ENCODE measurements around the gene DDIT3.
A peak's percentile ranks its signal among the peaks of the same experiment; 100 is the strongest.
"Not testable (repeated sequence)": the region's sequence is repeated elsewhere in the genome, so short reads cannot be mapped to it uniquely, and the experiment has no call there.

The DDIT3 gene

GRCh38 chr12:57520053-57520818 is at the start of gene DDIT3:
Gene DDIT3 (minus strand): TSS chr12:57520514. CDS start chr12:57517406, 3,108 bp downstream.
- peak; percentile 94 for DNase-seq

GRCh38 chr12:57569858-57570257 is 49.5 kb upstream of the DDIT3 start:
- DNase-seq: no peak

DNA sequence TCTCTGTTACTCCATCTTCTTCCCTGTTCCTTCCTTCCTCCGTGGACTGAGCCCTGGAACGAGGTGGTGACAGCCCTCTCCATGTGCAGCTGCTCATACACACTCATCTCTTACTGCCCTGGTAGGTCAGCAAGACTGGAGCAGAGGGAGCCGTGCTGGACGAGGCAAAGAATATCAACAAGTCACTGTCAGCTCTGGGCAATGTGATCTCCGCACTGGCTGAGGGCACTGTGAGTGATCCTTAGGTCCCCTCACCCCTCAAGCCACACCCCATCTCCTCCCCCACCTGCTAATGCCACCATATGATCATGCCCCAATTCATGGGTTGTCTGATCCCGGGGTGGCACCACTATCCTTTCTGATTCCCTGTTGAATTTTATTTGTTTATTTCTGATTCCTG is 48.5 kb upstream of the DDIT3 start:
- no peak for DNase-seq

GRCh38 chr12:57564178-57564740 is 43.9 kb upstream of the DDIT3 start:
- DNase-seq: no peak

DNA sequence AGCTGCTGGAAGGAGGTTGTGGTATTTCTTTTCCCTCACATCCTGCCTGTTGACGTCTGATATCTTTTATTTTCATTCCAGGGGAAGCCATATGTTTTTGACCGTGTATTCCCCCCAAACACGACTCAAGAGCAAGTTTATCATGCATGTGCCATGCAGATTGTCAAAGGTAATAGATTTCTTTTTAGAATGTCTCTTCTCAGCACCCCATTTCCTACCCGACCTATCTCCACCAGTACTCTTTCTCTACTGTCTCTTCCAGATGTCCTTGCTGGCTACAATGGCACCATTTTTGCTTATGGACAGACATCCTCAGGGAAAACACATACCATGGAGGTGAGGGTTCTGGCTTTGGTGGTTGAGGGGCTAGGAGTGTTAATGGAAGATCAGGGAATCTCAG is 43.0 kb upstream of the DDIT3 start:
- no peak for DNase-seq

DNA sequence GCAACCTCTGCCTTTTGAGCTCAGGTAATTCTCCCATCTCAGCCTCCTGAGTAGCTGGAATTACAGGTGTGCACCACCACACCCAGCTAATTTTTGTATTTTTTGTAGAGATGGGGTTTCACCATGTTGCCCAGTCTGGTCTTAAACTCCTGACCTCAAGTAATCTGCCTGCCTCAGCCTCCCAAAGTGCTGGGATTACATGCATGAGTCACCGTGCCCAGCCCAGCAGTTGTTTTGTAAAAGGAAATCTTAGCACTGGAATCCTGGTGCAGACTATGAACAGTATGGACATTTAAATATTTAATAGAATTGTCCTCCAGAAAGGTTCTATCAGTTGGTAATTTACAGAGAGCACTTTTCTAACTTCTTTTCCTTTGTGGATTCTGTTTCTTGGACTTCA is 40.8 kb upstream of the DDIT3 start:
- not testable (repeated sequence) for DNase-seq

- DNase-seq: no peak
Observed at GRCh38 chr12:57560516-57560915, 40.2 kb upstream of the DDIT3 start.

DNA sequence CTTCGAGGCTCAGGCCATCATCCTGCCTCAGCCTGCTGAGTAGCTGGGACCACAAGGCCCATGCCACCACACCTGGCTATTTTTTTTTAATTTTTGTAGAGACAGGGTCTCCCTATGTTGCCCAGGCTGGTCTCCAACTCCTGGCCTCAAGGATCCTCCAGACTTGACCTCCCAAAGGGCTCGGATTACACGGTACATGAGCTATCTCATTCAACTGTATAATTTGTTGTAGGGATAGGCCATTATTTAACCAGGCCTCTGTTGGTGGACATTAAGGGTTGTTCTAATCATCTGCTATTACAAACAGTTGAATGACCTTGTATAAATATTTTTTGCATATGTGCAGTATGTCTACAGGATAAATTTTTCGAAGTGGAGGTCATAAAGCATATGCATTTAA is 38.5 kb upstream of the DDIT3 start:
- DNase-seq: no peak

- DNase-seq: no peak
Observed at GRCh38 chr12:57554897-57555296, 34.6 kb upstream of the DDIT3 start.

- no peak for DNase-seq
Observed at GRCh38 chr12:57554453-57554852, 34.1 kb upstream of the DDIT3 start.

GRCh38 chr12:57553343-57554202 is 33.3 kb upstream of the DDIT3 start:
- DNase-seq: no peak

- no peak for DNase-seq
Observed at GRCh38 chr12:57552835-57553313, 32.6 kb upstream of the DDIT3 start.

GRCh38 chr12:57552306-57552651 is 32.0 kb upstream of the DDIT3 start:
- DNase-seq: no peak

- no peak for DNase-seq
Observed at GRCh38 chr12:57551637-57552305, 31.5 kb upstream of the DDIT3 start.

GRCh38 chr12:57550641-57551549 is 30.6 kb upstream of the DDIT3 start:
- no peak for DNase-seq

GRCh38 chr12:57549909-57550640 is 29.8 kb upstream of the DDIT3 start, which contains the start of gene KIF5A:
Gene KIF5A (plus strand): TSS chr12:57550044. CDS start chr12:57550272, 228 bp downstream.
- DNase-seq: peak; percentile 57

GRCh38 chr12:57549203-57549908 is 29.0 kb upstream of the DDIT3 start:
- DNase-seq: no peak

DNA sequence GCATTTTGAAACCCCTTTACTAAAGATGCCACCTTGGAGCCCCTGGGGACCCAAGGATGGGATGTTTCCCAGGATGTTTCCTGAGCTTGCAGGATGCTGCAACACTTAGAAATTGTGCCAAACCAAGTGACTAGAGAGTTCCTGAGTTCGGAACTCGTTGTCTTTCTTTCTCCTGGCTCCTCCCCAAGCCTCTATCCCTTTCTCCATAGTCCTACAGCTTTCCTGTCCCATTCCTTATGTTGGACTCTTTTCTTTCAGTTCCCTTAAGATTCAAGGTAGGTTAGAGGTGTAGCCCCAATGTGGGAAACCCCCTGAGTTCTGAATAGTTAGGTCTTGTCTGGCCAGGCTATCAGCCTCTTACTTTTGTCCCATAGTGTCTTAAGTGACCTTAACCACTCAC is 28.2 kb upstream of the DDIT3 start:
- no peak for DNase-seq

DNA sequence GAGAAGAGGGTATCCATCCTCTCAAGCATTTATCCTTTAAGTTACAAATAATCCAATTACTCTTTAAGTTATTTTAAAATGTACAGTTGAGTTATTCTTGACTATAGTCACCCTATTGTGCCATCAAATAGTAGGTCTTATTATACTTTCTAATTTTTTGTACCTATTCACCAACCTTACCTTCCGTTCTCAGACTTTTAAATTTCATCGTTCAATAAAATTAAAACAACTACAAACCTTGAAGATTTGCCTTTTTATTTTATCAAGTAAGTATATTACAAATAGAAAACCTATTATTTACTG is 27.6 kb upstream of the DDIT3 start:
- no peak for DNase-seq

- DNase-seq: no peak
Observed at GRCh38 chr12:57547288-57548012, 27.1 kb upstream of the DDIT3 start.

All from NCI-H748 treated with DMSO at 0.1 percent for 48 hours (cell line).